ENCODE data around the gene SNRK.
"Not testable (repeated sequence)": the region's sequence is repeated elsewhere in the genome, so short reads cannot be mapped to it uniquely, and the experiment has no call there.

SNRK gene

DNA sequence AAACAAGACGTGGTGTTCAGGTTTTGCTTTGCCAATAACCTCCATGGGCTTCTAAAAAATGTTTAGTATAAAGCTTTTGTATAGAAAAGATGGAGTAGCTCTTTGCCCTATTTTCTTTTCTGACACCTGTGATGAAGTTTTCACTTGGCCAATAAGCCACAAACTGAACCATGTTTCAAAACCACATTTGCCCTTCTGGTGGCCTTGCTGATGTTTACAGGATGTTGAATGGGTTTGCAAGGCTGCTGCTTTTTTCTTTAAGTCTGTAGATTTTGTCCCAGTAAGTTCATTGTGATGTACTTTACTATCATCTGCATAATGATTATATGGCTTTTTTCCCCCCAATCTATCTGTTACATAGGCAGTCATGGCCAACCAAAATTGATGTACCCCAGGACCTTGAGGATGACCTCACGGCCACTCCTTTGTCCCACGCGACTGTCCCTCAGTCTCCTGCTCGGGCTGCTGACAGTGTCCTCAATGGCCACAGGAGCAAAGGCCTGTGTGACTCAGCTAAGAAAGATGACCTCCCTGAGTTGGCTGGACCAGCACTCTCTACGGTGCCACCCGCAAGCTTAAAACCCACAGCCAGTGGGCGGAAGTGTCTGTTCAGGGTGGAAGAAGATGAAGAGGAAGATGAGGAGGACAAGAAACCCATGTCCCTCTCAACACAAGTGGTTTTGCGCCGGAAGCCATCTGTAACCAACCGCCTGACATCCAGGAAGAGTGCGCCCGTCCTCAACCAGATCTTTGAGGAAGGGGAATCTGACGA, 60.8 kb downstream of the SNRK start:
- no peak for DNase-seq (ENCODE audit: low spot score)

GRCh38 chr3:43347774-43348173, 61.4 kb downstream of the SNRK start:
- no peak for DNase-seq (ENCODE audit: low spot score)

DNA sequence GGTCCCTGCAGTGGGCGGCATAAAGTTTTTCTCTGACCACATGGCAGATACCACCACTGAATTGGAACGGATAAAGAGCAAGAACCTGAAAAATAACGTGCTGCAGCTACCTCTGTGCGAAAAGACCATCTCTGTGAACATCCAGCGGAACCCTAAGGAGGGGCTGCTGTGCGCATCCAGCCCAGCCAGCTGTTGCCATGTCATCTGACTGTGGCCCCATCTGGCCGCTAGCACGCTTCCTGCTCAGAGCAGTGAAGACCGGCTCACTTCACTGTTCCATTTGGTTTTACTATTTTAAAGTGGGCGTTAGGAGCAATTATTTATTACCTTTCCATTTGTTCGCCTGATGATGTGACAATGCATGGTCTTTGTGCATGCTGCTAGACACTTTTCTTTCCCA, 62.0 kb downstream of the SNRK start:
- no peak for DNase-seq (ENCODE audit: low spot score)

- DNase-seq (ENCODE audit: low spot score): no peak
Observed at GRCh38 chr3:43348852-43349574, 62.7 kb downstream of the SNRK start.

DNA sequence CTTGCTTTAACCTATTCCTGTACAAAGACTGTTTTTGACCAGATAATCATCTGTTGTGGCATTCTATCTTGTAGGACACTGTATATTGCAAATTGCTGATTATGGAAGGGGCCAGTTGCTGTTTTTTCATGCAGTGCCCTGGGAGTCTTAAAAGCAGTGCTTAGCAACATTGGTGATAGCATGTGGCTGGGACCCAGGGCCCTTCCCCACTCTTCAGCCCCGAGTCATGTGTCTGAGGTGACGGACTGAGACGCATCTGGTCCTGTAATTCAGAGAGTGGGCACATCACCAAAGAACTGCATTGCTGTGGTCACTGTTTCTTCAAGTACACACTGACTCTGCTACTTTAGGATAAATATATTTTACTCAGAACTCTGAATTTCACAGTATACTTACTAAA, 63.4 kb downstream of the SNRK start:
- no peak for DNase-seq (ENCODE audit: low spot score)

DNA sequence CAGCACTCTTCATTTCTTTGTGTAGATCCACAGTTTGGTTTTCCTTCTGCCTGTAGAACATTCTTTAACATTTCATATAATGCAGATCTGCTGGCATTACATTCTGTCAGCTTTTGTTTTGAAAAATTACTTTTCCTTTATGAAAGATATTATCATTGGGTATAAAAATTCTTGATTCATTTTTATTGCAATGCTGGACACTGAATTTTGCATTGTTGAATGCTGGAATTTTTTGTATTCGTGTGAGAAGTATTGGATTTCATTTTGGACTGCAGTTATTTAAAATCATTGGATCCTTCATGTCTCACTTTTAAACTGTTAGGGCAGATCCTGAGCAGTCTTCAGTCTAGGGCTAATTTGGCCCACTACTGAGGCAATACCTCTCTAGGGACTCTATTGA, 67.1 kb downstream of the SNRK start:
- no peak for DNase-seq (ENCODE audit: low spot score)

- DNase-seq (ENCODE audit: low spot score): no peak
Observed at GRCh38 chr3:43353923-43354670, 67.8 kb downstream of the SNRK start.

DNA sequence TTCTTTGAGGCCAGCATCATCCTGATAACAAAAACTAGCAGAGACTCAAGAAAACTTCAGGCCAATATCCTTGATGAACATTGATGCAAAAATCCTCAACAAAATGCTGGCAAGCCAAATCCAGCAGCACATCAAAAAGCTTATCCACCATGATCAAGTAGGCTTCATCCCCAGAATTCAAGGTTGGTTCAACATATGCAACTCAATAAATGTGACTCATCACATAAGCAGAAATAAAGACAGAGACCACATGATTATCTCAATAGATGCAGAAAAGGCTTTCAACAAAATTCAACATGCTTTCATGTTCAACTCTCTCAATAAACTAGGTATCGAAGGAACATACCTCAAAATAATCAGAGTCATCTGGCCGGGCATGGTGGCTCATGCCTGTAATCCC, 69.7 kb downstream of the SNRK start:
- not testable (repeated sequence) for DNase-seq (ENCODE audit: low spot score)

DNA sequence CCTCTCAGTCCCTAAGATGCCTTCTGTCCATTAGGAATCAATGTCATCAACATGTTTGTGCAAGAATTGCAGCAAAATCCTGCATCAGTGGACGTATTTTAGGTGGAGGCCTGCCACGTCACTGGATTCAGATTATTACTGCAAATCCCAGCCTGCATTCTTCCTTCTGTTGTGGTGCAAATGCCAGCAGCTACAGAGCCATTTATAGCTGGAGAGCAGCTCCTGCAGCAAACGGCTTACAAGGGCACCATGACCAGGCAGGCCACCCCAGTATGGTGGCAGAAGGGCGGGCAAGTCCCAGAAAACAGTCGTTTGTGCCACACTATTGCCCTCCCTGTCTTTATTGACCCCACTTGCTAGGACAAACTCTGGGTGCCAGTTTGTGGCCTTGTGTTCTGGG, 74.7 kb downstream of the SNRK start:
- no peak for DNase-seq (ENCODE audit: low spot score)

- DNase-seq (ENCODE audit: low spot score): no peak
Observed at GRCh38 chr3:43362183-43362582, 75.8 kb downstream of the SNRK start.

GRCh38 chr3:43362961-43363360, 76.6 kb downstream of the SNRK start:
- DNase-seq (ENCODE audit: low spot score): no peak

DNA sequence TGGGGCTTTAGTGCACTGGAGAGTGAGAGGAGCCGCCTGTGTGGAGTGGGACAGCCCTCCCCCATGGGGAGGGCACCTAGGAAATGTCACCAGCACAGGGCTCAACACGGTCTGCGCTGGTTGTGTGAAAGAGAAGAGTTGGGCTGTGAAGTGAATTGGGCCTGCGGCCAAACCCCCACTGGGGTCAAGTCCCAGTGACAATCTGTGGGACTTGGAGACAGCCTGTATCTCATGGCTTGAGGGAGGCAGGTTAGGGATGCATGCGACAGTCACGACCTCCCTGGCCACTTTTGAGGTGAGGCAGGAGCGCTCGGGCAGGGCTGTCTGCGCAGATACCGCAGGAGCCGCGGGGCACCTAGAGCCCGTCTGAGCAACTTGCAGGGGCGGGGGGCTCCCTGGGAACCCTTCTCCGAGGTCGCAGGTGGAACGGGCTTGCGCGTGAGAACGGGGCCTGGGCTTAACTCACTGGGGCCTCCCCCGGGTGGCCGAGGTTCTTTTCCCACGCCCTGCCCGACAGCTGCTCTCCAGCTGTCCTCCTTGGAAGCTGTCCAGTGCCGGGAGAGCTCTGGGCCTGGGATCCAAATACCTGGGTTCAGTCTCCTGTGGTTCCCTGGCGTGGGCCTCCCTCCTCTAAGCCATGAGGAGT, 77.4 kb downstream of the SNRK start:
- peak; percentile 56 for DNase-seq (ENCODE audit: low spot score)

- DNase-seq (ENCODE audit: low spot score): no peak
Observed at GRCh38 chr3:43364494-43364893, 78.2 kb downstream of the SNRK start.

DNA sequence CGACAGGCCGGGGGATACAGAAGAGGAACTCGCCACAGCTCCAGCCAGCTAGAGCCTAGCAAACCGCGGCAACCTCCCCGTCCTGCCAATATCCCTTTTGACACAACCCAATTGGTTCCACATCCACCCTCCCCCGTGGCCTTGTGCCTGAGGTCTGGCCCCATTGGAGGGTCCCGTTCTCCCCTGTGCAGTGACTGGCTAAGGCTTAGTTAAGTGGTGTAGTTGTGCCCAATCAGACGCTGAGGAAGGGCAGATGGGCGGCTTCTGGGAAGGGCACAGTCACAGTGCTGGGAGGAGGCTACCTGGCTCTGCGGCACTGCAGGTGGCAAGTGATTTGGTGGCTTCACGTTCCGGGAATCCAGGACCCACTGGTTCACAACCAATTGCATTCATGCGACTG, 78.6 kb downstream of the SNRK start:
- DNase-seq (ENCODE audit: low spot score): no peak

- no peak for DNase-seq (ENCODE audit: low spot score)
Observed at GRCh38 chr3:43365601-43366305, 79.4 kb downstream of the SNRK start.

DNA sequence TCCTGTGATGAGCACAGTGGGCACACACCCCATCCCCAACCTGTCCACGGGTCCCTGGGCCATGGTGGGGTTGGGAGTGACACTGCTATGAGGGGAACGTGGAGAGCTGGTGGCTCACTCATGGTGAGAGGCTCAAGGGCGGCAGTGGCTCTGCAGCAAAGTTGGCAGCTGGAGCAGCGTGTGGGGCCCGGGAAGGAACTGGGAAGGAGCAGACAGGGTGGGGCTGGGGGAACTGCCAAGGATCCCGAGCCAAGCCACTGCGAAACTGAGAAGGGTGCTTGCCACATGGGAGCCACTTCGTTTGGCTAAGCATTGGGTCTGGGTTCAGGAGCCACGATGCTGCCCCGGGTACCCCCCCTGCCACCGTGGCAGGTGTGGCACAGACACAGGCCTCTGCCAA, 80.1 kb downstream of the SNRK start:
- DNase-seq (ENCODE audit: low spot score): no peak

DNA sequence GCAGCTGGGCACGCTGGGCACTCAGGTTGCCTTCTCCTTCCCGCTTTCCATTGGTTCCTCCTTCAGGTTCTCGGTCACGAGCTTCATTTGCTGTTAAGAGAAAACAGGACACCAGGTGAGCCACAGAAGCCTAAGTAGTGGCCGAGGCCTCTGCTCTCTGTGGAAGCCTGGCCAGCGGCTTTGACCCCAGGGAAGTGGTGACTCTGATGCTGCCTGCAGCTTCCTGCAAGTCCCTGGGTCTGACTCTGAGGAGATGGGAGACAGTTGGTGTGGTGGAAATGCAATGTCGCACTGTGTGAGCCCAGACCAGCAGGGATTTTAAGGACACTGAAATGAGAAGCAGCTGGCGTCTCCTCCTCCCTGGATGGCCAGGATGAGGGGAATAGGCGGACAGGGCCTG, 80.5 kb downstream of the SNRK start:
- no peak for DNase-seq (ENCODE audit: low spot score)

DNA sequence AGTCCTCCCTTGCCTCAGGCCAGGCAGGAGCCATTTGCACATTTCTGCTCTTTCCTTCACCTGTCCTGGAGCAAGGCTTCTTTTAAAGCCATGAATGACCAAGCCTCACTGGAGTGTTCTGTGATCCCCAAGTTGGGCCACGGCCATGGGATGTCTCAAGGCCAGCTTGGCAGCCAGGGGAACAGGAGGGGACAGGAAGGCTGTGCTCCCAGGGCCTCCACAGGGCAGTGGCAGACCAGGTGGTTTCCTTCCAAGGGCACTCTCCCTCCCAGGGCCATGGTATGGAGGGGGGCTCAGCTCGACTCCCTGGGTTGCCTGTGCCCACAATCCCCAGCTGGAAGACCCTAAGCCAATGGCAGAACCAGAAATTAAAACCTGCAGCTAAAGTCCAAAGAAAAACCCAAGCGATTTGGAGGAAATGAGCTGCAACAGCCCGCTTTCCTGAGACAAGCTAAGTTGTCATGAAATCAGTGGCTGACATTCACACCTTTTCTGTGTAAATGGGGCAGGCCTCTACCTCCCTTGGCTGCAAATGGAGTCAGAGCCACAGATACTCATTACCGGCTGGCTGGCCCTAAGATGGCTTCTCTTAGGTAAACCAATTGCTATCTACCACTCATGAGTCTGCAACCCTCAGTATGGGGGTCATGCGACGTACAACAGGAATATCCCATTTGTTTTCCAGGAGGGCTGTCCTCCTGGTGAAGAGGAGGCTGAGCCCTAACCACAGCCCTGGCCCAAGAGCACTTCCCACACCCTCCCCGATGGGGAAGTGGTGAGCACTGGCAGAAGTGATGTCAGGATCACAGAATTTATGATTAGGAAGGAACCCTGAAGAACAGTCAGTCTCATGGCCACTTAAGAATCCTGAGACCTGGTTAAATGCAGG, 83.3 kb downstream of the SNRK start:
- no peak for DNase-seq (ENCODE audit: low spot score)

- DNase-seq (ENCODE audit: low spot score): no peak
Observed at GRCh38 chr3:43370293-43370980, 84.1 kb downstream of the SNRK start.

- no peak for DNase-seq (ENCODE audit: low spot score)
Observed at GRCh38 chr3:43371494-43371893, 85.2 kb downstream of the SNRK start.

All from hepatic stellate cell (primary cell).